OCI-LY3 (cell line): ENCODE data around the gene RAD18.

Experiments
- EZH2phosphoT487 ChIP-seq: fragments of 200-600 bp; shearing (Covaris generic); IDR thresholded peaks from 2 replicates; pipeline ENCODE4 v1.6.1; 2018; ENCODE audit warnings: antibody characterized with exemption, mixed run types, low read depth
- TF ChIP-seq, protein P1 (sequence below): fragments of 200-600, 300-600 bp; sonication (generic); IDR thresholded peaks from 2 replicates; pipeline ENCODE4 v1.5.1; 2014; ENCODE audit warnings: antibody characterized with exemption, low read length, low read depth

GRCh38 chr3:8882642-8883041 is 80.6 kb downstream of the RAD18 start:
- TF ChIP-seq, protein P1, sequence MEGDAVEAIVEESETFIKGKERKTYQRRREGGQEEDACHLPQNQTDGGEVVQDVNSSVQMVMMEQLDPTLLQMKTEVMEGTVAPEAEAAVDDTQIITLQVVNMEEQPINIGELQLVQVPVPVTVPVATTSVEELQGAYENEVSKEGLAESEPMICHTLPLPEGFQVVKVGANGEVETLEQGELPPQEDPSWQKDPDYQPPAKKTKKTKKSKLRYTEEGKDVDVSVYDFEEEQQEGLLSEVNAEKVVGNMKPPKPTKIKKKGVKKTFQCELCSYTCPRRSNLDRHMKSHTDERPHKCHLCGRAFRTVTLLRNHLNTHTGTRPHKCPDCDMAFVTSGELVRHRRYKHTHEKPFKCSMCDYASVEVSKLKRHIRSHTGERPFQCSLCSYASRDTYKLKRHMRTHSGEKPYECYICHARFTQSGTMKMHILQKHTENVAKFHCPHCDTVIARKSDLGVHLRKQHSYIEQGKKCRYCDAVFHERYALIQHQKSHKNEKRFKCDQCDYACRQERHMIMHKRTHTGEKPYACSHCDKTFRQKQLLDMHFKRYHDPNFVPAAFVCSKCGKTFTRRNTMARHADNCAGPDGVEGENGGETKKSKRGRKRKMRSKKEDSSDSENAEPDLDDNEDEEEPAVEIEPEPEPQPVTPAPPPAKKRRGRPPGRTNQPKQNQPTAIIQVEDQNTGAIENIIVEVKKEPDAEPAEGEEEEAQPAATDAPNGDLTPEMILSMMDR: no peak
- no peak for TF ChIP-seq EZH2phosphoT487
